GM23338 (cell line): ENCODE data around the gene SPRED3.

Experiments used
- CREB1 ChIP-seq: fragments of 250-450 bp; sonication (Bioruptor Pico); IDR thresholded peaks from 2 replicates; pipeline ENCODE4 v1.5.0; 2020; ENCODE audit warnings: low read depth, mild to moderate bottlenecking, moderate library complexity
- EZH2 ChIP-seq: fragments of 200-600 bp; sonication (generic); IDR thresholded peaks from one replicate; pipeline ENCODE4 v1.8.0; 2017; ENCODE audit warnings: antibody characterized with exemption, mild to moderate bottlenecking, low read depth; ENCODE audit not compliant: unreplicated experiment
- JUNB ChIP-seq: IDR thresholded peaks from one replicate; pipeline ENCODE4 v1.6.1; 2016; ENCODE audit warnings: antibody characterized with exemption; ENCODE audit not compliant: unreplicated experiment
- POLR2AphosphoS5 ChIP-seq: IDR thresholded peaks from 2 replicates; pipeline ENCODE4 v1.6.1; 2016; ENCODE audit warnings: antibody characterized with exemption, low read depth
- TF ChIP-seq, protein P1 (sequence below), 2 experiments: fragments of 200-600 bp in 1 of 2; sonication (generic) in 1 of 2; conservative IDR thresholded peaks; 2 replicates each; pipeline versions ENCODE4 v1.5.1 to v1.6.1; 2016 to 2017; ENCODE audit warnings: antibody characterized with exemption in 2 of 2, low read depth in 2 of 2, mild to moderate bottlenecking in 2 of 2, moderate library complexity in 1 of 2

DNA sequence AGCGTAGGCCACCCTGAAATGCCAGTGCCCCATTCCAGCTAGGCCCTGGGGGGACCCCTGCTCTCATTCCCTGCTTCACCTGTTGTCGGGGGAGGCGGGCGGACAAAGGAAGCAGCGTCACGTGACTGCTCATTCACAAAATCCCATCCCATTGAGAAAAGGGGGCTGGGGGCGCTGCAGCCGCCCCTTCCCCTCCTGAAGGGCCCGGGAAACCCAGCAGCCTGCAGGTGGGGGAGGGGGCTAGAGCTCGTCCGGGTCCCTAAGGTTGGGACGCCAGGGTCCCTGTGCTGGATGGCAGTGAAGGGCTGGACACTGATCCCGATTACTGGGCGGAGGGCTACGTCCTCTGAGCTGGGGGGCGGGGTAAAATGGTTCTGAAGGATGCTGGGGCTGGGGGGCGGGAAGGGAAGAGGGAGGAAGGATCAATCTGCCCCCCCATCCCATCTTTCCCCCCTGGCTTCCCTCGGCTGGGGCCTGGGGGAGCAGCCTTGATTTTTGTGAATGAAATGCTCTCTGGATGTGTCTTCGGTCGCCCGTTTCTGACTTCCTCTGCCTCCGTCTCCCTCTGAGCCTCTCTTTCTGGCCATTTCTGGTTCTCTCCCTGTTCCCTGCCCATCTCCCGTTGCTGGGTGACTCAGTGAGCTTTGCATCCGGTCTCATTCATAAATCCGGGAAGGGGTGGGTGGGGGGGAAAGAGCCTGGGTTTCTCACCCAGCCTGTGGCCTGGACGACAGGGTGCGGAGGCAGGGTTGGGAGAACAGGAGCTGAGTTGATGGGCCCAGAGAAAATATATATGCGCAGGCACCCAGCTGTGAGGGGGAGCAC lies 816 bp downstream of the SPRED3 start:
- TF ChIP-seq, protein P1, sequence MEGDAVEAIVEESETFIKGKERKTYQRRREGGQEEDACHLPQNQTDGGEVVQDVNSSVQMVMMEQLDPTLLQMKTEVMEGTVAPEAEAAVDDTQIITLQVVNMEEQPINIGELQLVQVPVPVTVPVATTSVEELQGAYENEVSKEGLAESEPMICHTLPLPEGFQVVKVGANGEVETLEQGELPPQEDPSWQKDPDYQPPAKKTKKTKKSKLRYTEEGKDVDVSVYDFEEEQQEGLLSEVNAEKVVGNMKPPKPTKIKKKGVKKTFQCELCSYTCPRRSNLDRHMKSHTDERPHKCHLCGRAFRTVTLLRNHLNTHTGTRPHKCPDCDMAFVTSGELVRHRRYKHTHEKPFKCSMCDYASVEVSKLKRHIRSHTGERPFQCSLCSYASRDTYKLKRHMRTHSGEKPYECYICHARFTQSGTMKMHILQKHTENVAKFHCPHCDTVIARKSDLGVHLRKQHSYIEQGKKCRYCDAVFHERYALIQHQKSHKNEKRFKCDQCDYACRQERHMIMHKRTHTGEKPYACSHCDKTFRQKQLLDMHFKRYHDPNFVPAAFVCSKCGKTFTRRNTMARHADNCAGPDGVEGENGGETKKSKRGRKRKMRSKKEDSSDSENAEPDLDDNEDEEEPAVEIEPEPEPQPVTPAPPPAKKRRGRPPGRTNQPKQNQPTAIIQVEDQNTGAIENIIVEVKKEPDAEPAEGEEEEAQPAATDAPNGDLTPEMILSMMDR (conservative IDR thresholded peaks at IDR 0.05; ENCODE audit: low read depth in 2 of 2): 0 out of 4 replicates have a peak, but pooled peaks of 1 of the 2 experiments have one; percentile 9
- peak; percentile 31; the same call in 1 of the 2 replicates for TF ChIP-seq POLR2AphosphoS5
- TF ChIP-seq JUNB: no peak
- no peak for TF ChIP-seq EZH2
- no peak for TF ChIP-seq CREB1 (CRISPR knock-in tag)
